Pancreas (tissue), 10 donors: ENCODE results near the gene MSL3B.

Experiments used
- ATAC-seq, 4 donors: fragments of 200-7000 bp; cut with Tn5 transposase; one replicate each; pipeline versions ENCODE4 v1.8.0 to v1.9.1; 2020; ENCODE audit warnings: mild to moderate bottlenecking in 4 of 4, moderate library complexity in 4 of 4
- DNase-seq, 6 donors: peaks; one replicate each; pipeline ENCODE4 v3.0.0-alpha.2; 2020
- FAIRE-seq: peaks from 2 replicates; lab custom pipeline; 2012; peaks lifted over from hg19 to GRCh38; lab: Jason Lieb, UNC
- H3K27ac ChIP-seq, 4 donors: fragments of 200-600 bp; sonication (generic); 1 replicate in 3 of 4; 2 replicates in 1 of 4; pipeline versions ENCODE4 v1.5.0 to v1.8.0; 2020
- H3K27me3 ChIP-seq, 4 donors: fragments of 200-600 bp; one replicate each; pipeline ENCODE4 v1.8.0; 2021
- H3K36me3 ChIP-seq, 3 donors: fragments of 200-600 bp; sonication (generic) in 1 of 3; one replicate each; pipeline versions ENCODE4 v1.5.0 to v1.8.0; 2020 to 2021
- H3K4me1 ChIP-seq, 3 donors: fragments of 200-600 bp; one replicate each; pipeline ENCODE4 v1.8.0; 2021
- H3K4me3 ChIP-seq, 4 donors: fragments of 200-600 bp; sonication (generic) in 2 of 4; one replicate each; pipeline versions ENCODE4 v1.5.0 to v1.8.0; 2020 to 2021
- H3K9me3 ChIP-seq, 4 donors: fragments of 200-600 bp; one replicate each; pipeline ENCODE4 v1.8.0; 2021
- CTCF ChIP-seq, 4 donors: fragments of 200-600 bp; sonication (generic) in 3 of 4; IDR thresholded peaks; one replicate each; pipeline versions ENCODE4 v1.5.0 to v1.8.0; 2021; ENCODE audit warnings: antibody characterized with exemption in 4 of 4
- WGBS, 2 donors: extraction: QIAGEN DNeasy Blood & Tissue Kit; methylation state at CpG; one replicate each; pipeline ENCODE4 v1.1.7; 2013; 5-methylcytosine and 5-hydroxymethylcytosine counted together
- intact Hi-C, 3 donors: fragments of 100-400 bp; cut with DNase I; formaldehyde crosslinking; loops; one replicate each; pipeline versions ENCODE4 v1.11.1 to v1.14.2; 2022
- donor health status: healthy with polysubstance abuse.
- donor health status: DM: no; HTN: no; CAD: no; lungs with moderate emphysema.
- donor health status: DM: no; HTN: no; CAD: no.
- donor health status: control.
- donor health status: control.
- donor health status: Bipolar disorder and iron deficiency.
- donor health status: DM: yes; HTN: yes; CAD: no.
- donor health status: DM: no; HTN: no; CAD: no.
- donor health status: DM: no; HTN: no; CAD: no.
- donor health status: DM: yes; HTN: yes; CAD: no.

MSL3B gene

DNA sequence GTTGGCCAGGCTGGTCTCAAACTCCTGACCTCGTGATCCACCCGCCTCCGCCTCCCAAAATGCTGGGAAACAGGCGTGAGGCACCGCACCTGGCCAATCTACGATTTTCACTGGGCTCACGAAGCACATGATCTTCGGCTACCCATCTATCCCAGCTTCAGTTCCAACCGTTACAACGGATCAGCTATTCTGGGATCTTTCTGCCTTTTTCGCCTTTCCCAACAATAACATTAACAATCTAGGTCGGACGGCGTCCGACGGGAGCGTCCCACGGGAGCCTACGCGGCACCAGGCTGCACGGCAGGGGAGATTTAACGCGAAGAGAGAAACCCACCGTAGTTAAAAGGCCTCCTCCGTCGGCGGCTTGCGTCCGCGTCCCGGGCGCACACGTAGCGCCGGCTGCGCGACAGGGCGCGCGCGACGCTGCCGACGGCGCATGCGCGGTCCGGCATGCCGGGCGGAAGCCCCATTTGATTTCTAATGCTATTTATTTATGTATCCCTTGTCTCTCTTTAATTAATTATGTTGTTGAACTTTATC, at the start of gene MSL3B:
Gene MSL3B (minus strand): TSS at position 394 of the 540 bp plus-strand sequence.
- TF ChIP-seq CTCF (IDR thresholded peaks at IDR 0.05) = no peak
- no peak within 1 kb of the TSS for H3K27ac ChIP-seq
- ATAC-seq (peak; percentile 62 to 90 (median 80)), DNase-seq (peak in 4 of 6 donors; percentile 21 to 76 (median 38)), FAIRE-seq (no peak)
- no peaks in the 10 kb centered on the region for H3K4me1 ChIP-seq
- H3K4me3 ChIP-seq = peak within 1 kb of the TSS; percentile 33 to 51 (median 38)
- peaks cover 0 to 29% (median 0%) of the 10 kb centered on the region in 4 donors for H3K27me3 ChIP-seq
- peaks cover 0 to 2% (median 0%) of the 10 kb centered on the region in 3 donors for H3K36me3 ChIP-seq
- intact Hi-C loops = no loop called here
- 8 to 10% methylated on average over 50 of the region's 50 CpGs for WGBS, 2 donors
- H3K9me3 ChIP-seq = no peaks in the 10 kb centered on the region

DNA sequence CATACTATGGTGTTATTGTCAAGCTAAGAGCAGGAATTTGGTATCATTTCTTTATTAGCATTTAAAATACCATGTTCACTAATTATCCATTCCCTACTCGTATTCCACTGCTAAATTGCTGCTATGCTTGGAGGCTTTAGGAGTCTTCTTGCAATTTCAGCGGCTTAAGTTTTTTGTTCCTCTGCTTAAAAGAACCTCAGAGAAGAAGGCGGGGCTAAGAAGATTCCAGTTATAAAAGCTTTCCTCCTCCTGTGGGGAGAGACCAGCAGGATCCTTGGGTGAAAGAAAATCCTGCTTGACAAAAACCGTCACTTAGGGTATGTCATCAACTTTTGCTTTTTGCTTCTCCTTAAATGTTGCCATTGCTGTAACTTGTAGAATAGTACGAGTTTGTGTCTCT, 48.9 kb upstream of the MSL3B start, which contains the start of gene TRPM8:
Gene TRPM8 (plus strand): TSS at position 258 of the 400 bp plus-strand sequence. CDS start 9,165 bp downstream, outside the sequence.
- 36 to 42% methylated on average over 5 of the region's 5 CpGs for WGBS, 2 donors
- intact Hi-C loops = no loop called here

GRCh38 chr2:233915128-233915527, 46.9 kb upstream of the MSL3B start:
- H3K27me3 ChIP-seq = no peaks in the 10 kb centered on the region
- H3K9me3 ChIP-seq = no peaks in the 10 kb centered on the region
- no peak for DNase-seq
- TF ChIP-seq CTCF (IDR thresholded peaks at IDR 0.05) = no peak
- no peak overlapping the region for H3K4me3 ChIP-seq
- no peaks in the 10 kb centered on the region for H3K4me1 ChIP-seq
- WGBS, 2 donors = 3 to 14% methylated on average over 2 of the region's 2 CpGs
- H3K27ac ChIP-seq = no peak overlapping the region
- no peaks in the 10 kb centered on the region for H3K36me3 ChIP-seq
- intact Hi-C loops = no loop called here
- no peak for ATAC-seq
- FAIRE-seq = no peak

More for the DNA sequence above, 48.9 kb upstream of the MSL3B start, which contains the start of gene TRPM8:
- ATAC-seq (no peak), DNase-seq (no peak), FAIRE-seq (no peak)
- Histone ChIP-seq H3K4me3 (no peak within 1 kb of the TSS), H3K36me3 (no peaks in the 10 kb centered on the region), H3K9me3 (no peaks in the 10 kb centered on the region), H3K27ac (no peak within 1 kb of the TSS), H3K4me1 (no peaks in the 10 kb centered on the region), H3K27me3 (no peaks in the 10 kb centered on the region)
- TF ChIP-seq CTCF (IDR thresholded peaks at IDR 0.05) = no peak

DNA sequence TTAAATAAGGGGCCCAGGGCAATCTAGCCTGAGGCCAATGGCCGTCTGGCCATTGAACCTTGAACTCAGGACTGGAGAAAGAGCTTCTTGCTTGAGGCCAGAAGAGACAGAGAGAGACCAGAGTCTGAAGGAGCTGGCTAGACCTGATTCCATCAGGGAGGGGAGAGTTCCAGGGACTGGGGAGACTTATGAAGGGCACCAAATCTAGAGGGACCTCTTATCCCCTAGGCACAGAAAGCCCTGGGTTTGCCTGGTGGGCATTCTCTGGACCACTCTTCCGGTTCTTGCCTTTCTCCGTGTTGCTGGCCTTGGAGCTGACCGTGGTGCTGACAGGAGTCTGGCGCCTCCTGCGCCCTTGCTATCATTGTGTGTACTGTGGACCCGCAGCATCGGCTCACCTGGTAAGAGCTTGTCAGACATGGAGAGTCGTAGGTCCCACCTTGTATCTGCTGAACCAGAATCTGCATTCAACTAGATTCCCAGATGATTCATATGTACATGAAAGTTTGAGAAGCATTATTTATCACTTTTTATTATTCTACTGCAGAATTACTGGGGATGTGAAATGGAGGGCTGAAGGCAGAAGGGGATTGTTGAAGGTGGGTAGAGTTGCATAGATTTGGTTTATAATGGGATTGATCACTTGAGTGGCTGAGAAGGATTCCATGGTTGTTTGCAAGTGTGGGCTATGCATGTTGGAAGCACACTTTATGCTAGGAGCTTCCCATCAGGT, 44.7 kb upstream of the MSL3B start:
- intact Hi-C loops = no loop called here
- WGBS, 2 donors = 6 to 8% methylated on average over 9 of the region's 9 CpGs
- TF ChIP-seq CTCF (IDR thresholded peaks at IDR 0.05) = no peak
- Histone ChIP-seq H3K9me3 (no peaks in the 10 kb centered on the region), H3K4me1 (no peaks in the 10 kb centered on the region), H3K27ac (no peak overlapping the region), H3K36me3 (no peaks in the 10 kb centered on the region), H3K4me3 (no peak overlapping the region), H3K27me3 (no peaks in the 10 kb centered on the region)
- peak in 1 of 6 donors; percentile 17 for DNase-seq
- ATAC-seq = peak in 2 of 4 donors; percentile 51 to 69
- FAIRE-seq = no peak

- no peaks in the 10 kb centered on the region for H3K27me3 ChIP-seq
These were observed 39.4 kb upstream of the MSL3B start for GRCh38 chr2:233907627-233908026.

More at GRCh38 chr2:233907627-233908026, 39.4 kb upstream of the MSL3B start:
- no peak for ATAC-seq
- H3K4me3 ChIP-seq = no peak overlapping the region
- no peaks in the 10 kb centered on the region for H3K9me3 ChIP-seq
- no peak for TF ChIP-seq CTCF (IDR thresholded peaks at IDR 0.05)
- H3K36me3 ChIP-seq = no peaks in the 10 kb centered on the region
- no peaks in the 10 kb centered on the region for H3K4me1 ChIP-seq
- FAIRE-seq = no peak
- intact Hi-C loops = no loop called here
- 60 to 72% methylated on average over 3 of the region's 3 CpGs for WGBS, 2 donors
- no peak for DNase-seq
- H3K27ac ChIP-seq = no peak overlapping the region
